GM18519 (cell line): ENCODE data around the gene IFT122.
A peak's percentile ranks its signal among the peaks of the same experiment; 100 is the strongest.

Experiments
- ATAC-seq: cut with Tn5 transposase; IDR thresholded peaks from one replicate; pipeline ENCODE4 v1.9.1; 2021; ENCODE audit warnings: mild to moderate bottlenecking, moderate library complexity; ENCODE audit not compliant: unreplicated experiment, low FRiP score

Gene IFT122

GRCh38 chr3:129413687-129414506 is 26.1 kb upstream of the IFT122 start:
- ATAC-seq: peak; percentile 87

DNA sequence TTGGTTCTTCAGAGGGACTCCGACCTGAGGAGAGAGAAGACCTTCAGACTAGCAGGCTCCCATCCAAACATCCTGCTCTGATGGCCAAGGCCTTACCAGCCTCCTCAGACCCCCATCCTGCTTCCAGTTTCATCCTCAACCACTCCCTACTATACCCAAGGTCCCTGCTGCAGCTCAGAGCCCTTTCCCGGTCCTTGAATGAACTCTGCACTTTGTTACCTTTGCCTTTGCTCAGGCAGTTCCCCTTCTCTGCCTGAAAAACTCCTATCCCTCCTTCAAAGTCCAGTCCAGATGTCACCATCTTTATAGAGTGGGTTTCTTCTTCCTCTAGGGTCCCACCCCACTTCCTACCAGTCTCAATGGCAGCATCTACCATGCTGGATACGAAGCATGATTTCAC is 24.6 kb upstream of the IFT122 start:
- ATAC-seq: no peak

DNA sequence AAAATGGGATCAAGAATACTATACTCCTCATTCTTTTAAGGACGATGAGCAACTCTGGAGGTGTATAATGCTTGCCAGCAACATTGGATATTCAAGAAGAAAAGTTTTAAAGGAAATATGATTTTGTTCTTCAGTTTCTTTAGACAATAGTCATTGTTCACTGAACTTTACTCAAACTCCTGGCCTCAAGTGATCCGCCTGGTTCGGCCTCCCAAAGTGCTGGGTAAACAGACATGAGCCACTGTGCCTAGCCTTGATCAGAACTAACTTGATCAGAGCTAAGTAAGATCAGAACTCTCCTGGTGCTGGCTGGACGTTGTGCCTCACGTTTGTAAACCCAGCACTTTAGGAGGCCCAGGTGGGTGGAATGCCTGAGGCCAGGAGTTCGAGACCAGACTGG is 24.2 kb upstream of the IFT122 start:
- no peak for ATAC-seq

- no peak for ATAC-seq
These were observed 23.6 kb upstream of the IFT122 start for GRCh38 chr3:129416415-129416814.

DNA sequence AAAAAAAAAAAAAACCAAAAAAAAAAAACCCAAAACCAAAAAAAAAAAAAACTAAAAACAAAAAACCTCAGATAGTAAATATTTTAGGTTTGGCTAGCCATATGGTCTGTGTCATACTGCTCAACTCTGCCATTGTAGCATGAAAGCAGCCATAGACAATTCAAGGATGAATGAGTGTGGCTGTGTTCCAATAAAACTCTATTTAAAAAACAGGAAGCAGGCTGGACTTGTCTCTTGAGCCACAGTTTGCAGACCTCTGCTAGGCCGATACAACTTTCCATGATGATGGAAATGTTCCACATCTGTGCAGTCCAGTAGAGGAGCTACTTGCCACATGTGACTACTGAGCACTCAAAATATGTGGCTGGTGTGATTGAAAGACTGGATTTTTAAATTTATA is 22.7 kb upstream of the IFT122 start:
- no peak for ATAC-seq

- no peak for ATAC-seq
These were observed 21.7 kb upstream of the IFT122 start for GRCh38 chr3:129418041-129418973.

- no peak for ATAC-seq
These were observed 20.5 kb upstream of the IFT122 start for GRCh38 chr3:129419476-129419875.

DNA sequence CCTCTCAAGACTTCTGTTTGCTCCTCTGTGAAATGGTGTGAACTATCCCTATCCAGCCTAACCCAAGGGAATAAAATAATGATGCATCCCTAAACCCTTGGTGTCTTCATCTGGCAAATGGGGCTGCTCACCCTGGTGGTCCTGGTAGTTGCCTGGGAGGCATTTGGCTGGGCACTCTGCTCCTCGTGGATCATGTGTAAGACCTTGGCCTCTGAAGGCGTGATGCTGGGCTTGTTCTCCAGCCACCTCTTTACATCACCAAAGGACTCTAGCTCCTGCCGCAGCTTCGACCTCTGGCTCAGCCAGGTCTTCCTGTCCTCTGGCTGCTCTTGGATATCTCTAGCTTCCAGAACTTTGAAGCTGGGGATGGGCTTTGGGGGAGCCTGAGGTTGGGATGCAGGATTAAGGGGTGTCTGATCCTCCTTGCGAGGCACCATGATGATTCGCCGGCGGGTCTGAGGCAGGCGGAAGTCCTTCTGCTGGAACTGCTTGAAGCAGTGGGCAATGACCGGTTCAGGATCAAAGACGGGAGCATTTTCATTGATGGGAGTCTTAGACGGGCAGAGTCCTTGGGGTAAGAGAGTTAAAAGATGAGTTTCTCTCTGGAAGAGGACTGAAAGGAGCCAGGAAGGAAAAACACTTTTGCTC is 18.7 kb upstream of the IFT122 start:
- no peak for ATAC-seq

GRCh38 chr3:129421988-129422745 is 17.9 kb upstream of the IFT122 start:
- no peak for ATAC-seq

- no peak for ATAC-seq
These were observed 17.1 kb upstream of the IFT122 start for GRCh38 chr3:129422897-129423296.

- no peak for ATAC-seq
These were observed 15.7 kb upstream of the IFT122 start for GRCh38 chr3:129424185-129424841.

DNA sequence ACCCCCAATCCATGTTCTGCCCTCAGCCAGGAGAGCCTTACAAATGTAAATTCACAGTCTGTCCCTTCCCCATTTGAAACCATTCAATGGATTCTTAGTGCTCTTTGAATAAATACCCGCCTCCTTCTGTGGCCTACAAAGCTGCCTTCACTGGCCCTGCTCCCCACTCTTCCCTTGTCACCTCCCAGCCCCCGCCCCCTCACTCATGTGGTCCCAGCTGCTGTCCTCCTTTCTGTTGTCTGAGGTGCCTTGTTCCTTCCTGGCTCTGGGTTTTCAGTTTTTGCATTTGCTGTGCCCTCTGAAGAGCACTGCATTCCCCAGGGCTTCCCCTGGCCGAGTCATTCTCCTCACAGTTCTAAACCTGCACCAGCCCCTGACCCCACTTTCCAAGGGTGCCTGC is 14.8 kb upstream of the IFT122 start:
- no peak for ATAC-seq

- no peak for ATAC-seq
These were observed 14.4 kb upstream of the IFT122 start for GRCh38 chr3:129425619-129426018.

GRCh38 chr3:129428007-129428375 is 12.0 kb upstream of the IFT122 start:
- no peak for ATAC-seq

DNA sequence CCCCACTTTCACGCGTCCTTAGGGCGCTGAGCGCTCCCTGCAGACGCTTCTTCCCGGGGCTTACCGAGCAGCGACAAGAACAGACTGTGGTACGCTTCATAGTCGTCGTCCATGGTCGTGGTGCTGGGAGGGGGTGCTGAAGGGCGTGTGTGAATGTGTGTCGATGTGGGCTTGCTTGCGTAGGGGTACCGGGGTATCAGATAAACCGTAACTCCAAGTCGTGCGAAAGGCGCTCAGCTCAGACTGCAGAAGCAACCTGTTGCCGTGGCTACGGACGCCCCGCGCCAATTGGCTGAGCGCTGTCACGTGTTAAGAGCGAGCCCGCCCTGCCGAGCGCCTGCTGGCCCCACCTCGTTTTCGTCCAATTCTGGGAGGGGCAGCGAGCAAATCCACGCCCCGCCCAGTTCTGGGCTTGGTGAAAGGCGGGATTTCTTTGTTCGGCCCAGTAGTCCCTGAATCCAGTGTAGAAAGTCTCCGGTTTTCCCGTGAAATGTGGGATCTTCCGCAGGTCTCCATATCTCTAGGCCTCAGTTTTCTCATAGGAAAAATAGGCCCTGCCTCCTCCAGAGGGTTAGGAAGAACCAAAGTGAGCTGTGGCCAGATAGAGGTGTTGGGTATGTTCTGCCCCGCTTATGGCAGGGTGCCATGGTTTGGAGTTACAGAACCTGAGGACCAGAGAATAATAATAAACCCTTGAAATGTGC is 11.5 kb upstream of the IFT122 start, which contains the start of gene EFCAB12:
TSS of gene EFCAB12 (minus strand) at position 261 of the 704 bp plus-strand sequence. CDS start at position 113, 148 bp downstream.
- ATAC-seq: peak; percentile 69

GRCh38 chr3:129429080-129429451 is 11.0 kb upstream of the IFT122 start:
- ATAC-seq: no peak

GRCh38 chr3:129429602-129430001 is 10.4 kb upstream of the IFT122 start:
- ATAC-seq: no peak

GRCh38 chr3:129432036-129432435 is 8.0 kb upstream of the IFT122 start:
- no peak for ATAC-seq

DNA sequence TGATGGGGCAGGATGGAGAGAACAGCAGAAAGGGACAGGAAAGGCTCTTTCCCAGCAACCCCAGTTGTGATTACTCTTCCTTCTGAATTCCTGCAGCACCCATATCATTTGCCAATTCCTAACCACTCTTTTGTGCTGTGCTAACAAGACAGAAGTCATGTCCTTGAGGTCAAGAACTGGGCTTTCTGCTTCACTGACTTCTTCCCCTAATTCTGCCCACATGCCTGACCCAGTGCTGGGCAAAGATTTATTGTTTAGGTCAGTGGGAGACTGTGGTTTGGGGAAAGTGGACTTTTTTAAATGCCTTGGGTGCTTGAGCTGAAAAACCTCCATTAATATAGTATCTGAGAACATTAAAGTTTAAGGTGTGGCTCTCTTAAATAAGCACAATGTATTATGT is 7.4 kb upstream of the IFT122 start:
- ATAC-seq: no peak
